HepG2 (cell line): ENCODE results near the gene SEC24D. TPM values are rescaled to one million over a fixed set of nuclear protein-coding genes. Genes with fewer than 3 reads are reported as not detected.

ENCODE experiments used
- BHLHE40 ChIP-seq: IDR thresholded peaks from 2 replicates; pipeline ENCODE4 v1.6.1; 2011; ENCODE audit warnings: low read length, improper control_type of control experiment
- XRCC5 ChIP-seq: fragments of 200-400 bp; formaldehyde crosslinking; optimal IDR thresholded peaks from 2 replicates; pipeline ENCODE3; 2017; ENCODE audit warnings: mild to moderate bottlenecking, low read length
- polyA plus RNA-seq, 8 experiments: library from polyadenylated mRNA; depleted of rRNA in 3 of 8; stranded (reverse) in 7 of 8; unstranded in 1 of 8; fragments of >200 nt; fragmentation: Illumina TruSeq in 4 of 8; extraction: Trizol in 4 of 8; gene quantifications; 2 replicates each; pipeline versions ENCODE4 v1.2.1 to v1.2.3, GENCODE V29; 2011 to 2016; ENCODE audit warnings: low read depth in 4 of 8, missing spikeins in 1 of 8, mixed read lengths in 1 of 8; ENCODE audit not compliant: insufficient read depth in 1 of 8
- total RNA-seq, 5 experiments: library from RNA; depleted of rRNA; stranded (reverse); fragments of >200 nt; fragmentation: Illumina TruSeq; extraction: Trizol; gene quantifications; 2 replicates each; pipeline ENCODE4 v1.2.3, GENCODE V29; 2016; ENCODE audit warnings: low read depth in 1 of 5
- TF ChIP-seq, protein P1 (sequence below): sonication (generic); formaldehyde crosslinking; IDR thresholded peaks from one replicate; pipeline ENCODE4 v1.5.1; 2020; ENCODE audit warnings: mild to moderate bottlenecking, missing genetic modification reagents; ENCODE audit errors: not compliant biosample characterization

SEC24D gene
- total and polyA plus RNA-seq, 2 of the 13 experiments (the other 11 are each of a cell fraction or from before 2014, with no cell fraction given), result 30.0 to 51.1 TPM

DNA sequence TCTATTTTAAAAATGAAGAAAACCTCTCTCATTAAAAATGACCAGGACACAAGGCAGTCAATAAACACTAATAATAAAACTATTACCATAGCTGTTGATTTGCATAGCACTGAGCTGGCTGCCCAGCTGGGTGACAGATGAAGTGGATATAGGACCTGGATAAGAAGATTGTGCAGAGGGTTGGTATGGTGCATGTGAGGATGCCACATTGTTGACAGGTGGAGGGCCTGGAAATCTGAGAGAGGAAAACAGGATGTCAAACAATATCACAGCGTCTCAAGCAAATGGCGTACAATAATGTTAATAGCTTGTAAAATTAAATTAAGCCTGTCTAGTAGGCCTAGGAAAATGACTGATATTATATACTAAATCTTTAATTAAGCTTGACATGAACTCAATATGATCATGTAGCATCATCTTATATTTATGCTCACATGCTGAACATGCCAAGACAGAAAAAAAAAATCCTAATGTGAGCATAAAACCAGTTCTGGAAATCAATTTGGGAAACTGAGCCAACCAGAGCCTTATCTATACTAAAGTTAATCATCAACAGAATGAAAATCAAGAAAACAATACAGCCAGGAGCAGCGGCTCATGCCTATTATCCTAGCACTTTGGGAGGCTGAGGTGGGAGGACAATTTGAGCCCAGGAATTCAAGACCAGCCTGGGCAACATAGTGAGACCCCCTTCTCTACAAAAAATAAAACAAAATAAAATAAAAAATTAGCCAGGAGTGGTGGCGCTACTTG, 18.6 kb downstream of the SEC24D start (continued):
- TF ChIP-seq, protein P1, sequence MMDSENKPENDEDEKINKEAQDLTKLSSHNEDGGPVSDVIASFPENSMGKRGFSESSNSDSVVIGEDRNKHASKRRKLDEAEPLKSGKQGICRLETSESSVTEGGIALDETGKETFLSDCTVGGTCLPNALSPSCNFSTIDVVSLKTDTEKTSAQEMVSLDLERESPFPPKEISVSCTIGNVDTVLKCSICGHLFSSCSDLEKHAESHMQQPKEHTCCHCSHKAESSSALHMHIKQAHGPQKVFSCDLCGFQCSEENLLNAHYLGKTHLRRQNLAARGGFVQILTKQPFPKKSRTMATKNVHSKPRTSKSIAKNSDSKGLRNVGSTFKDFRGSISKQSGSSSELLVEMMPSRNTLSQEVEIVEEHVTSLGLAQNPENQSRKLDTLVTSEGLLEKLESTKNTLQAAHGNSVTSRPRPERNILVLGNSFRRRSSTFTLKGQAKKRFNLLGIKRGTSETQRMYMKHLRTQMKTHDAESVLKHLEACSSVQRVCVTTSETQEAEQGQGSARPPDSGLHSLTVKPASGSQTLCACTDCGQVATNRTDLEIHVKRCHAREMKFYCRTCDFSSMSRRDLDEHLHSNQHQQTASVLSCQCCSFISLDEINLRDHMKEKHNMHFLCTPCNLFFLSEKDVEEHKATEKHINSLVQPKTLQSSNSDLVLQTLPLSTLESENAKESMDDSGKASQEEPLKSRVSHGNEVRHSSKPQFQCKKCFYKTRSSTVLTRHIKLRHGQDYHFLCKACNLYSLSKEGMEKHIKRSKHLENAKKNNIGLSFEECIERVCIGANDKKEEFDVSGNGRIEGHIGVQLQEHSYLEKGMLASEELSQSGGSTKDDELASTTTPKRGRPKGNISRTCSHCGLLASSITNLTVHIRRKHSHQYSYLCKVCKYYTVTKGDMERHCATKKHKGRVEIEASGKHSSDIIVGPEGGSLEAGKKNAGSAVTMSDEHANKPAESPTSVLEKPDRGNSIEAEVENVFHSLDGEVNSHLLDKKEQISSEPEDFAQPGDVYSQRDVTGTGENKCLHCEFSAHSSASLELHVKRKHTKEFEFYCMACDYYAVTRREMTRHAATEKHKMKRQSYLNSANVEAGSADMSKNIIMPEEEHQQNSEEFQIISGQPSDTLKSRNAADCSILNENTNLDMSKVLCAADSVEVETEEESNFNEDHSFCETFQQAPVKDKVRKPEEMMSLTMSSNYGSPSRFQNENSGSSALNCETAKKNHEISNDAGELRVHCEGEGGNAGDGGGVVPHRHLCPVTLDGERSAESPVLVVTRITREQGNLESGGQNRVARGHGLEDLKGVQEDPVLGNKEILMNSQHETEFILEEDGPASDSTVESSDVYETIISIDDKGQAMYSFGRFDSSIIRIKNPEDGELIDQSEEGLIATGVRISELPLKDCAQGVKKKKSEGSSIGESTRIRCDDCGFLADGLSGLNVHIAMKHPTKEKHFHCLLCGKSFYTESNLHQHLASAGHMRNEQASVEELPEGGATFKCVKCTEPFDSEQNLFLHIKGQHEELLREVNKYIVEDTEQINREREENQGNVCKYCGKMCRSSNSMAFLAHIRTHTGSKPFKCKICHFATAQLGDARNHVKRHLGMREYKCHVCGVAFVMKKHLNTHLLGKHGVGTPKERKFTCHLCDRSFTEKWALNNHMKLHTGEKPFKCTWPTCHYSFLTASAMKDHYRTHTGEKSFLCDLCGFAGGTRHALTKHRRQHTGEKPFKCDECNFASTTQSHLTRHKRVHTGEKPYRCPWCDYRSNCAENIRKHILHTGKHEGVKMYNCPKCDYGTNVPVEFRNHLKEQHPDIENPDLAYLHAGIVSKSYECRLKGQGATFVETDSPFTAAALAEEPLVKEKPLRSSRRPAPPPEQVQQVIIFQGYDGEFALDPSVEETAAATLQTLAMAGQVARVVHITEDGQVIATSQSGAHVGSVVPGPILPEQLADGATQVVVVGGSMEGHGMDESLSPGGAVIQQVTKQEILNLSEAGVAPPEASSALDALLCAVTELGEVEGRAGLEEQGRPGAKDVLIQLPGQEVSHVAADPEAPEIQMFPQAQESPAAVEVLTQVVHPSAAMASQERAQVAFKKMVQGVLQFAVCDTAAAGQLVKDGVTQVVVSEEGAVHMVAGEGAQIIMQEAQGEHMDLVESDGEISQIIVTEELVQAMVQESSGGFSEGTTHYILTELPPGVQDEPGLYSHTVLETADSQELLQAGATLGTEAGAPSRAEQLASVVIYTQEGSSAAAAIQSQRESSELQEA (CRISPR knock-in tag), result no peak
- no peak for TF ChIP-seq XRCC5
- no peak for TF ChIP-seq BHLHE40
